Ishikawa (cell line): ENCODE results near the gene ARPC5L.

Experiments used
- CEBPB ChIP-seq: IDR thresholded peaks from 2 replicates; pipeline ENCODE4 v1.6.1; 2012
- CREB1 ChIP-seq: IDR thresholded peaks from 2 replicates; pipeline ENCODE4 v1.6.1; 2012; ENCODE audit warnings: low read depth
- EGR1 ChIP-seq: IDR thresholded peaks from 2 replicates; pipeline ENCODE4 v1.6.1; 2012
- EP300 ChIP-seq: IDR thresholded peaks from 2 replicates; pipeline ENCODE4 v1.6.1; 2012; ENCODE audit warnings: borderline replicate concordance
- FOXM1 ChIP-seq: IDR thresholded peaks from 2 replicates; pipeline ENCODE4 v1.6.1; 2012; ENCODE audit warnings: low read depth, borderline replicate concordance
- MAX ChIP-seq: IDR thresholded peaks from 2 replicates; pipeline ENCODE4 v1.6.1; 2012
- NFIC ChIP-seq: IDR thresholded peaks from 2 replicates; pipeline ENCODE4 v1.6.1; 2012
- RAD21 ChIP-seq: IDR thresholded peaks from 2 replicates; pipeline ENCODE4 v1.6.1; 2012; ENCODE audit warnings: low read depth
- REST ChIP-seq: IDR thresholded peaks from 2 replicates; pipeline ENCODE4 v1.6.1; 2012; ENCODE audit warnings: low read depth, mild to moderate bottlenecking
- TAF1 ChIP-seq: IDR thresholded peaks from 2 replicates; pipeline ENCODE4 v1.6.1; 2012; ENCODE audit warnings: low read depth, mild to moderate bottlenecking
- TCF12 ChIP-seq: IDR thresholded peaks from 2 replicates; pipeline ENCODE4 v1.6.1; 2012; ENCODE audit warnings: low read depth
- TEAD4 ChIP-seq: IDR thresholded peaks from 2 replicates; pipeline ENCODE4 v1.6.1; 2012
- USF1 ChIP-seq: IDR thresholded peaks from 2 replicates; pipeline ENCODE4 v1.6.1; 2012
- YY1 ChIP-seq: IDR thresholded peaks from 2 replicates; pipeline ENCODE4 v1.6.1; 2012; ENCODE audit warnings: low read depth
- ZBTB7A ChIP-seq: IDR thresholded peaks from 2 replicates; pipeline ENCODE4 v1.6.1; 2012; ENCODE audit warnings: low read depth

Gene ARPC5L

DNA sequence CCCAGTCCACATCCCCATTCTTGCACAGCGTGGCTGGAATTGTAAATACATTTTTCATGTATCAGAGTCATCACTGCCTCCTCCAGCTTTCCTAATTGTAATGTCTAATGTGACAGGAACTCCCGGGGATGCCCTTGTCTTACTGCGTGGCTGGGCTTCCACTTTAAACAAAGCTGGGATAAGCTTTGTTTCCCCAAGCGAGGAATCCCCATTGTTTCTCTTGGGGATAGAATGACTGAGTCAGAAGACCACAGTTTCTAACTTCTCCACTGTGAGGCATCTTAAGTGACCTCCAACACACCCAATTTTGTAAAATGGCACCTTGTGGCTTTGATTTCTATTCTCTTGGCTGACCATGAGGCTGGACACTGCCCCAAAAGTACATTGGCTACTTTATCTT is 22.4 kb downstream of the ARPC5L start:
- TF ChIP-seq CREB1 (no peak), RAD21 (no peak), USF1 (no peak), NFIC (no peak), TEAD4 (no peak), TAF1 (no peak), EGR1 (no peak), FOXM1 (no peak)

DNA sequence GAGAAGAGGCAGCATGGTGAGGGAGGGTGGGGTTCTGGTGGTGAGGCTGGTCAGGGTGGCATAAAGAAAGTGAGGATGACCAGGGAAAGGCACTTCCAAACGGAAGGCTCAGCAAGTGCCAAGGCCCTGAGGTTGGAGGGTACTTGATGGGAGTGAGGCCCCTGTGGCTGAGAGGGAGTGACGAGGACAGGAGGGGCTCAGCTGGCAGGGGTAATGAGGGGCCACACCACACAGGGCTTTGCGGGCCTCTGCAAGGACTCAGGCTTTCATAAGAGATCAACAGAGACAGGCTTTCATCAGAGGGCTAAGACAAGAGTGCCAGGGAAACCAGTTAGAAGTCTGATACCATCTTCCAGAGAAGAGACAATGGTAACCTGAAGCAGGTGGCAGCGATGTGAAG is 23.6 kb downstream of the ARPC5L start:
- TF ChIP-seq RAD21 = no peak
- no peak for TF ChIP-seq CEBPB
- no peak for TF ChIP-seq MAX
- no peak for TF ChIP-seq NFIC
- no peak for TF ChIP-seq TAF1
- no peak for TF ChIP-seq YY1
- no peak for TF ChIP-seq TCF12
- no peak for TF ChIP-seq TEAD4
- no peak for TF ChIP-seq EGR1
- no peak for TF ChIP-seq EP300
- no peak for TF ChIP-seq FOXM1
- TF ChIP-seq ZBTB7A = no peak
- TF ChIP-seq REST = no peak
- TF ChIP-seq USF1 = no peak
- no peak for TF ChIP-seq CREB1

DNA sequence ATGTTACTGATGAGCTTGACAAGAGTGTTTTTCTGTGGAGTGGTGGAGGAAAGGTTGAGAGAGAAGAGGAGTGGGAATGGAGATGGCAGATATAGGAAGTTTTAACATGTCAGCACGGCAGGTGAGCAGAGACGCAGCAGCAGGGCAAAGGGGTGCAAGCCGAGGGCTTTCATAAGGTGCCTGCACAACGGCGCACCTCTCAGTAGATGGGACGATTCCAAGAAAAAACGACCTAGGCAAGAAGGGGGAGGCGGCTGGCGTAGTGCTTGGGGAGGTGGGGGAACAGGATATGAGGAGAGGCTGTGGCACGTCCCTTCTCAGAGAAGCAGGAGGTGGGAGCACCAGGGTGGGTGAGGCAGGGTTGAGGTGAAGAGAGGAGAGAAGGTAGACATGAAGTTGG is 24.5 kb downstream of the ARPC5L start:
- TF ChIP-seq FOXM1 = no peak

- no peak for TF ChIP-seq RAD21
- no peak for TF ChIP-seq TAF1
Observed at GRCh38 chr9:124886866-124887492, 25.0 kb downstream of the ARPC5L start.

DNA sequence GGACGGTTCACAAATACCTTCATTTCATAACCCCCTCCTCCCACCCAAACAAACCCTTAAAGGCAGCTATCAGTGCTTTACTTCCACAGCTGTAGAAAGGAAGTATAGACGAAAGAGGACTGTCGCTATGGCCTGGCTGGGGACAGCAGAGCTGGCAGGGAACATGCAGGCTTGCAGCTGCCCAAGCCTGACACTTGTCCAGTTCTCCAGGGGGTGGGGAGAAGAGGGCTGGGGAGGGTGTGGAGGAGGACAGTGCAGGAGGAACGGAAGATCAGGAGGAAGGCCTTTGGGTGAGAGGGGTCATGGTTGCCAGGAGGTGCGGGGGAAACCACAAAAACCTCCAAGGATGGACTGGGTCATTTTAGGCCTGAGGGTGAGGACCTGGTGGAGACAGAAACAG is 25.9 kb downstream of the ARPC5L start:
- no peak for TF ChIP-seq MAX
- TF ChIP-seq ZBTB7A = no peak

GRCh38 chr9:124889006-124889405 is 27.1 kb downstream of the ARPC5L start:
- TF ChIP-seq REST (no peak), CREB1 (no peak), FOXM1 (no peak), CEBPB (no peak), YY1 (no peak), TEAD4 (no peak), USF1 (no peak), MAX (no peak), EP300 (no peak), ZBTB7A (no peak), RAD21 (no peak), NFIC (no peak), TAF1 (no peak)
